IMR-90 (cell line): ENCODE measurements around the gene DDA1. TPM values are rescaled to one million over a fixed set of nuclear protein-coding genes. Genes with fewer than 3 reads are reported as not detected.

Experiments
- ATAC-seq: fragments of 200-7000 bp; cut with Tn5 transposase; 2 replicates; pipeline ENCODE4 v1.9.1; 2020; ENCODE audit warnings: low read depth, mild to moderate bottlenecking, moderate library complexity
- BruUV-seq: library from RNA; stranded (reverse); fragments of 400-500 nt; replicated peaks from 2 replicates; lab custom pipeline; 2021; lab: Mats Ljungman, UMichigan
- CTCF ChIA-PET: fragments of 300-600 bp; formaldehyde crosslinking; extraction: SDS; loops from one replicate; lab custom pipeline; 2021; ENCODE audit warnings: antibody characterized with exemption; lab: Yijun Ruan, JAX
- POLR2A ChIA-PET: fragments of 300-600 bp; sonication (Branson Sonifier 250); formaldehyde crosslinking; loops from one replicate; lab custom pipeline; 2022; ENCODE audit warnings: antibody characterized with exemption; ENCODE audit not compliant: unreplicated experiment; lab: Charles Lee
- DNase-seq: peaks from one replicate; pipeline ENCODE4 v3.0.0; 2013
- H2AFZ ChIP-seq: replicated peaks from 2 replicates; pipeline ENCODE3; 2013; ENCODE audit warnings: low read length, mild to moderate bottlenecking; ENCODE audit not compliant: poor library complexity
- H2AK5ac ChIP-seq: 2 replicates; pipeline ENCODE4 v1.6.1; 2013; ENCODE audit warnings: low read depth, low read length, inconsistent platforms
- H2AK9ac ChIP-seq: replicated peaks from 2 replicates; pipeline ENCODE3; 2013; ENCODE audit warnings: mild to moderate bottlenecking, low read depth, low read length, moderate library complexity; ENCODE audit not compliant: poor library complexity
- H2BK120ac ChIP-seq: 2 replicates; pipeline ENCODE4 v1.6.1; 2013; ENCODE audit warnings: low read depth, low read length, inconsistent platforms
- H2BK15ac ChIP-seq: 3 replicates; pipeline ENCODE4 v1.6.1; 2013; ENCODE audit warnings: low read depth, low read length, inconsistent platforms
- H2BK20ac ChIP-seq: 2 replicates; pipeline ENCODE4 v1.6.1; 2013; ENCODE audit warnings: low read depth, mild to moderate bottlenecking, inconsistent platforms, low read length, moderate library complexity
- H2BK5ac ChIP-seq: 2 replicates; pipeline ENCODE4 v1.6.1; 2013; ENCODE audit warnings: mild to moderate bottlenecking, low read depth, low read length, inconsistent platforms; ENCODE audit not compliant: poor library complexity, severe bottlenecking
- H3K14ac ChIP-seq: replicated peaks from 2 replicates; pipeline ENCODE4 v1.6.1; 2013; ENCODE audit warnings: low read depth, low read length, inconsistent platforms
- H3K18ac ChIP-seq: 2 replicates; pipeline ENCODE4 v1.6.1; 2013; ENCODE audit warnings: low read depth, low read length, control low read depth
- H3K23ac ChIP-seq: 2 replicates; pipeline ENCODE4 v1.6.1; 2013; ENCODE audit warnings: low read depth, low read length, inconsistent platforms
- H3K27ac ChIP-seq: 2 replicates; pipeline ENCODE4 v1.5.1; 2013; ENCODE audit warnings: mild to moderate bottlenecking, control low read depth, low read length; ENCODE audit not compliant: insufficient read depth
- H3K27me3 ChIP-seq: 2 replicates; pipeline ENCODE4 v1.6.1; 2013; ENCODE audit warnings: low read length; ENCODE audit not compliant: control insufficient read depth, insufficient read depth
- H3K36me3 ChIP-seq: 2 replicates; pipeline ENCODE4 v1.6.1; 2013; ENCODE audit warnings: low read length, mixed read lengths; ENCODE audit not compliant: control insufficient read depth, insufficient read depth
- H3K4ac ChIP-seq: 2 replicates; pipeline ENCODE4 v1.6.1; 2013; ENCODE audit warnings: low read depth, low read length, inconsistent platforms
- H3K4me1 ChIP-seq: 2 replicates; pipeline ENCODE4 v1.6.1; 2013; ENCODE audit warnings: low read length, mixed read lengths; ENCODE audit not compliant: control insufficient read depth, insufficient read depth
- H3K4me2 ChIP-seq: 2 replicates; pipeline ENCODE4 v1.6.1; 2013; ENCODE audit warnings: low read depth, mild to moderate bottlenecking, control low read depth, low read length, moderate library complexity
- H3K4me3 ChIP-seq: 2 replicates; pipeline ENCODE4 v1.5.1; 2013; ENCODE audit warnings: low read depth, mild to moderate bottlenecking, control low read depth, low read length, moderate library complexity; ENCODE audit not compliant: insufficient read depth
- H3K56ac ChIP-seq: 2 replicates; pipeline ENCODE4 v1.6.1; 2013; ENCODE audit warnings: low read length, inconsistent platforms; ENCODE audit not compliant: insufficient read depth; ENCODE audit errors: extremely low read depth
- H3K79me1 ChIP-seq, 2 experiments: 2 replicates each; pipeline ENCODE4 v1.6.1; 2013; ENCODE audit warnings: low read length in 2 of 2, inconsistent platforms in 1 of 2, low read depth in 1 of 2
- H3K9ac ChIP-seq: 2 replicates; pipeline ENCODE4 v1.6.1; 2013; ENCODE audit warnings: low read depth, low read length, control low read depth
- H3K9me1 ChIP-seq: 2 replicates; pipeline ENCODE4 v1.6.1; 2013; ENCODE audit warnings: low read length, inconsistent platforms; ENCODE audit not compliant: insufficient read depth
- H3K9me3 ChIP-seq: 2 replicates; pipeline ENCODE4 v1.6.1; 2013; ENCODE audit warnings: low read length; ENCODE audit not compliant: control insufficient read depth, insufficient read depth
- H4K20me1 ChIP-seq: 2 replicates; pipeline ENCODE4 v1.6.1; 2013; ENCODE audit warnings: low read length, inconsistent platforms; ENCODE audit not compliant: insufficient read depth
- H4K5ac ChIP-seq: 2 replicates; pipeline ENCODE4 v1.6.1; 2013; ENCODE audit warnings: mild to moderate bottlenecking, low read depth, low read length, control low read depth
- H4K8ac ChIP-seq, 2 experiments: 2 replicates each; pipeline ENCODE4 v1.6.1; 2013; ENCODE audit warnings: low read depth in 2 of 2, low read length in 2 of 2, control low read depth in 1 of 2, inconsistent platforms in 1 of 2
- H4K91ac ChIP-seq: 2 replicates; pipeline ENCODE4 v1.6.1; 2013; ENCODE audit warnings: low read depth, low read length, inconsistent platforms; ENCODE audit not compliant: insufficient read depth
- CEBPB ChIP-seq: IDR thresholded peaks from 2 replicates; pipeline ENCODE4 v1.6.1; 2012; ENCODE audit warnings: low read depth, low read length, improper control_type of control experiment
- CHD1 ChIP-seq: IDR thresholded peaks from 2 replicates; pipeline ENCODE4 v1.6.1; 2012; ENCODE audit warnings: low read depth, low read length, improper control_type of control experiment
- FOS ChIP-seq: fragments of 150-350 bp; IDR thresholded peaks from 2 replicates; pipeline ENCODE4 v1.6.1; 2016; ENCODE audit warnings: low read depth, low read length
- MAZ ChIP-seq: IDR thresholded peaks from 2 replicates; pipeline ENCODE4 v1.6.1; 2012; ENCODE audit warnings: low read depth, mild to moderate bottlenecking, low read length, improper control_type of control experiment, moderate library complexity, borderline replicate concordance
- POLR2A ChIP-seq: IDR thresholded peaks from 2 replicates; pipeline ENCODE4 v1.6.1; 2012; ENCODE audit warnings: mild to moderate bottlenecking, low read depth, low read length
- RCOR1 ChIP-seq: IDR thresholded peaks from 2 replicates; pipeline ENCODE4 v1.6.1; 2012; ENCODE audit warnings: mild to moderate bottlenecking, low read length, improper control_type of control experiment; ENCODE audit not compliant: insufficient replicate concordance
- RFX5 ChIP-seq: IDR thresholded peaks from 2 replicates; pipeline ENCODE4 v1.8.0; 2012; ENCODE audit warnings: low read depth, mild to moderate bottlenecking, low read length, moderate library complexity
- SMC3 ChIP-seq: fragments of 150-350 bp; IDR thresholded peaks from 2 replicates; pipeline ENCODE4 v1.6.1; 2016; ENCODE audit warnings: low read depth, mild to moderate bottlenecking, antibody characterized with exemption, low read length, moderate library complexity
- WGBS, 2 experiments: methylation state at CpG; one replicate each; pipeline versions ENCODE4 v1.1.5 to v1.1.7; 2013; ENCODE audit warnings: missing lambda C conversion rate in 2 of 2; ENCODE audit not compliant: insufficient read length in 1 of 2; ENCODE audit errors: extremely low coverage in 2 of 2; 5-methylcytosine and 5-hydroxymethylcytosine counted together
- dilution Hi-C: fragments of 300-500 bp; cut with HindIII; formaldehyde crosslinking; loops from one replicate; pipeline ENCODE4 v1.14.3; 2018; ENCODE audit warnings: low sequenced_read_pairs; ENCODE audit not compliant: unreplicated experiment
- in situ Hi-C: fragments of 300-500 bp; cut with MboI; formaldehyde crosslinking; loops from 3 replicates; pipeline ENCODE4 v1.14.3; 2019; ENCODE audit warnings: low sequenced_read_pairs, inconsistent platforms, mixed read lengths
- intact Hi-C: fragments of 100-400 bp; cut with micrococcal nuclease; formaldehyde crosslinking; loops from 2 replicates; pipeline ENCODE4 v1.10.0; 2022
- polyA plus RNA-seq, 3 experiments: library from polyadenylated mRNA; depleted of rRNA; stranded (reverse); fragments of >200 nt; gene quantifications; 2 replicates each; pipeline ENCODE4 v1.2.3, GENCODE V29; 2012; ENCODE audit warnings: low replicate concordance in 1 of 3
- total RNA-seq: library from RNA; depleted of rRNA; stranded (reverse); fragments of >200 nt; gene quantifications from 2 replicates; pipeline ENCODE4 v1.2.3, GENCODE V29; 2012
- TF ChIP-seq, protein P1 (sequence below): fragments of 150-350 bp; IDR thresholded peaks from 2 replicates; pipeline ENCODE4 v1.6.1; 2017; ENCODE audit warnings: mild to moderate bottlenecking, antibody characterized with exemption, low read length, low read depth
- TF ChIP-seq, protein P2 (sequence below): conservative IDR thresholded peaks from 2 replicates; pipeline ENCODE4 v1.5.1; 2012; ENCODE audit warnings: mild to moderate bottlenecking, low read depth, low read length, improper control_type of control experiment

DDA1 gene
- total and polyA plus RNA-seq, 2 of the 4 experiments (the other 2 are of a cell fraction) = 33.7 to 87.2 TPM

DNA sequence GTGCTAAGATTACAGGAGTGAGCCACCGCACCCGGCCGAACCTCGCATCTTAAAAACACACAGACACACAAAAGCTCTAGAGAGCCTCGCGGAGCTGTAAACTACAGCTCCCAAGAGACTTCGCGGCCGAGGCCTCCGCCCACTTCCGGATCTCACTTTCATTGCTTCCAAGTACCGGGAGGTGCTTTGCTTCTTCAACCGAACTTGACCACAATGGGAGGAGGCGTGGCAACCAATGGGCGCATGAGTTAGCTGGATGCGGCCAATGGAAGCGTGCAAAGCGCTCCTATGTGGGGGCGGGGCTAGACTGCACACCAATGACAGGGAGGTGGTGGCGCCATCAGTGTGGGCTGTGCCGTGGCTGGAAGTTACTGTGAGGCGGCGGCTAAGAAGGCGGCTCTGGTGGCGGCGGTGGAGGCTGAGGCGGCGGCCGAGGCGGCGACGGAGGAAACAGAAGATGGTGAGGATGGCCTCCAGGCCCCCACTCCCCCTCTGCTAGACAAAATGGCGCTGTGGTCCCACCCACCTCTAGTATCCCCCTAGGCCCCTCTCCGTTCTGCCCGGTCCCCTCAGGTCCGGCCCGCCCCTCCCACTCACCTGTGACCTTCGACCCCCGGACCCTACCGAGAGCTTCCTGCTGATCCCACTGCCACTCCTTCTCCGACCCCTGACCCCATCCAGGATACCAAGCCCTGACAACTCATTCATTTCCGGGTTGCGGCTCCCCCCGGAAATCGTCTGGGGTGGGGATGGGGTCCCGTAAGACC, at the start of gene DDA1 (continued):
- TF ChIP-seq, protein P1, sequence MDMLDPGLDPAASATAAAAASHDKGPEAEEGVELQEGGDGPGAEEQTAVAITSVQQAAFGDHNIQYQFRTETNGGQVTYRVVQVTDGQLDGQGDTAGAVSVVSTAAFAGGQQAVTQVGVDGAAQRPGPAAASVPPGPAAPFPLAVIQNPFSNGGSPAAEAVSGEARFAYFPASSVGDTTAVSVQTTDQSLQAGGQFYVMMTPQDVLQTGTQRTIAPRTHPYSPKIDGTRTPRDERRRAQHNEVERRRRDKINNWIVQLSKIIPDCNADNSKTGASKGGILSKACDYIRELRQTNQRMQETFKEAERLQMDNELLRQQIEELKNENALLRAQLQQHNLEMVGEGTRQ = no peak
- TF ChIP-seq CEBPB (peak; percentile 36; the same call in 1 of the 2 replicates), RCOR1 (no peak), FOS (peak; percentile 75)

DNA sequence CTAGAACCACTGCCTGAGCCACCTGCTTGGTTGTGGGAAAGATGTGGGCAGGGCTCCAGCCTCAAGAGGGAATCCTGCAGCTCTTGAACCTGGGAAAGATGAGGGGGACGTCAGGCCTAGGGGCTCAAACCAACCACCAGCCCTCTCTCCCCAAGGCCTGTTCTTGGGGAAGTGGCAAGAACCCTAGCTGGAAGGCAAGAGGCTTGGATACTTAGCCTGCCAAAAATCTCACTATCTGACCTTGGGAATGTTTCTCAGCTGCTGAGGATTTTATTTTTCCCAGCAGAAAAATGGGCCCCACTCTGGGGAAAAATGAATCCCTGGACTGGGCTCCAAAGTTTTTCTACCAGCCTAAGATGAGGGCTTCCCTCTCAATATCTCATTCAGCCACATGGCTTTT, 49.4 kb upstream of the DDA1 start:
- Histone ChIP-seq H2BK20ac (no peak overlapping the region), H3K27ac (no peak overlapping the region), H2AK5ac (no peak overlapping the region), H4K8ac (no peak overlapping the region), H3K4me2 (no peak overlapping the region), H3K4ac (no peak overlapping the region), H3K79me1 (no peaks in the 10 kb centered on the region; a peak in 1 of 4 replicates), H3K9ac (no peak overlapping the region), H4K20me1 (0 out of 2 replicates have a peak, but pooled peaks cover 4% of the 10 kb centered on the region), H3K56ac (no peak overlapping the region), H3K4me3 (no peak overlapping the region), H3K9me1 (peaks cover 4% of the 10 kb centered on the region), H3K27me3 (no peaks in the 10 kb centered on the region), H3K14ac (no peak overlapping the region), H4K91ac (no peak overlapping the region), H3K4me1 (no peaks in the 10 kb centered on the region), H2BK5ac (no peak overlapping the region), H2BK15ac (no peak overlapping the region), H2AK9ac (no peak overlapping the region), H3K23ac (no peak overlapping the region), H2BK120ac (no peak overlapping the region), H4K5ac (no peak overlapping the region), H3K36me3 (no peaks in the 10 kb centered on the region), H2AFZ (no peak overlapping the region), H3K9me3 (peaks cover 10% of the 10 kb centered on the region), H3K18ac (no peak overlapping the region)
- in situ Hi-C loops = no loop called here
- TF ChIP-seq SMC3 (no peak), POLR2A (no peak), CHD1 (no peak), MAZ (no peak), RFX5 (no peak)
- TF ChIP-seq, protein P2, sequence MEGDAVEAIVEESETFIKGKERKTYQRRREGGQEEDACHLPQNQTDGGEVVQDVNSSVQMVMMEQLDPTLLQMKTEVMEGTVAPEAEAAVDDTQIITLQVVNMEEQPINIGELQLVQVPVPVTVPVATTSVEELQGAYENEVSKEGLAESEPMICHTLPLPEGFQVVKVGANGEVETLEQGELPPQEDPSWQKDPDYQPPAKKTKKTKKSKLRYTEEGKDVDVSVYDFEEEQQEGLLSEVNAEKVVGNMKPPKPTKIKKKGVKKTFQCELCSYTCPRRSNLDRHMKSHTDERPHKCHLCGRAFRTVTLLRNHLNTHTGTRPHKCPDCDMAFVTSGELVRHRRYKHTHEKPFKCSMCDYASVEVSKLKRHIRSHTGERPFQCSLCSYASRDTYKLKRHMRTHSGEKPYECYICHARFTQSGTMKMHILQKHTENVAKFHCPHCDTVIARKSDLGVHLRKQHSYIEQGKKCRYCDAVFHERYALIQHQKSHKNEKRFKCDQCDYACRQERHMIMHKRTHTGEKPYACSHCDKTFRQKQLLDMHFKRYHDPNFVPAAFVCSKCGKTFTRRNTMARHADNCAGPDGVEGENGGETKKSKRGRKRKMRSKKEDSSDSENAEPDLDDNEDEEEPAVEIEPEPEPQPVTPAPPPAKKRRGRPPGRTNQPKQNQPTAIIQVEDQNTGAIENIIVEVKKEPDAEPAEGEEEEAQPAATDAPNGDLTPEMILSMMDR = no peak
- dilution Hi-C loops = no loop called here
- ChIA-PET CTCF (no interaction called here), POLR2A (no interaction called here)
- ATAC-seq = no peak
- WGBS, 2 experiments = no CpG with 5 or more reads among the region's 1 CpG
- DNase-seq = no peak
- intact Hi-C loops = no loop called here
- no TSS peak for BruUV-seq
